ENCODE data around the gene PLCXD1.
"Not testable (repeated sequence)": the region's sequence is repeated elsewhere in the genome, so short reads cannot be mapped to it uniquely, and the experiment has no call there.

GRCh38 chrX:324664-325063 lies 43.5 kb downstream of the PLCXD1 start:
- TF ChIP-seq CTCF, EP300 (IDR thresholded peaks at IDR 0.05): not testable (repeated sequence)
